Activated T-helper 1 cell treated with anti-CD3 and anti-CD28 coated beads, Interleukin-12 subunit alpha, Interleukin-12 subunit beta, Interleukin-2, Interleukin-4 antibody, amounts not matched to agents 30 ng/mL and 10 ng/mL and 1 ng/mL, durations not matched to agents 14 hours and 24 hours and 36 hours (primary cell): Measurements from ENCODE around the gene LGSN. TPM values are rescaled to one million over a fixed set of nuclear protein-coding genes. Genes with fewer than 3 reads are reported as not detected.
"Not testable (repeated sequence)": the region's sequence is repeated elsewhere in the genome, so short reads cannot be mapped to it uniquely, and the experiment has no call there.

Source experiments
- DNase-seq: peaks from one replicate; pipeline ENCODE4 v3.0.0; 2021; ENCODE audit warnings: low spot score
- H3K27ac Mint-ChIP-seq: one replicate; pipeline ENCODE4 v1.8.0; 2021; ENCODE audit warnings: mild to moderate bottlenecking, mixed read lengths
- H3K27me3 Mint-ChIP-seq: one replicate; pipeline ENCODE4 v1.8.0; 2022; ENCODE audit warnings: mild to moderate bottlenecking, moderate library complexity, mixed read lengths; ENCODE audit not compliant: insufficient read depth
- H3K36me3 Mint-ChIP-seq: one replicate; pipeline ENCODE4 v1.8.0; 2021; ENCODE audit warnings: low read depth, mixed read lengths
- H3K4me1 Mint-ChIP-seq: one replicate; pipeline ENCODE4 v1.8.0; 2021; ENCODE audit warnings: low read depth, mixed read lengths
- H3K4me3 Mint-ChIP-seq: one replicate; pipeline ENCODE4 v1.8.0; 2021; ENCODE audit warnings: mild to moderate bottlenecking, moderate library complexity, mixed read lengths
- H3K9me3 Mint-ChIP-seq: one replicate; pipeline ENCODE4 v1.8.0; 2021; ENCODE audit warnings: mixed read lengths
- intact Hi-C: fragments of 100-400 bp; cut with micrococcal nuclease; formaldehyde crosslinking; loops from one replicate; pipeline ENCODE4 v1.15.1; 2024
- total RNA-seq: library from RNA; stranded (reverse); gene quantifications from 2 replicates; pipeline ENCODE4 v1.2.3, GENCODE V29; 2022

Gene LGSN, protein sequence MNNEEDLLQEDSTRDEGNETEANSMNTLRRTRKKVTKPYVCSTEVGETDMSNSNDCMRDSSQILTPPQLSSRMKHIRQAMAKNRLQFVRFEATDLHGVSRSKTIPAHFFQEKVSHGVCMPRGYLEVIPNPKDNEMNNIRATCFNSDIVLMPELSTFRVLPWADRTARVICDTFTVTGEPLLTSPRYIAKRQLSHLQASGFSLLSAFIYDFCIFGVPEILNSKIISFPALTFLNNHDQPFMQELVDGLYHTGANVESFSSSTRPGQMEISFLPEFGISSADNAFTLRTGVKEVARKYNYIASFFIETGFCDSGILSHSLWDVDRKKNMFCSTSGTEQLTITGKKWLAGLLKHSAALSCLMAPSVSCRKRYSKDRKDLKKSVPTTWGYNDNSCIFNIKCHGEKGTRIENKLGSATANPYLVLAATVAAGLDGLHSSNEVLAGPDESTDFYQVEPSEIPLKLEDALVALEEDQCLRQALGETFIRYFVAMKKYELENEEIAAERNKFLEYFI
- total RNA-seq: not detected in 2 replicates

DNA sequence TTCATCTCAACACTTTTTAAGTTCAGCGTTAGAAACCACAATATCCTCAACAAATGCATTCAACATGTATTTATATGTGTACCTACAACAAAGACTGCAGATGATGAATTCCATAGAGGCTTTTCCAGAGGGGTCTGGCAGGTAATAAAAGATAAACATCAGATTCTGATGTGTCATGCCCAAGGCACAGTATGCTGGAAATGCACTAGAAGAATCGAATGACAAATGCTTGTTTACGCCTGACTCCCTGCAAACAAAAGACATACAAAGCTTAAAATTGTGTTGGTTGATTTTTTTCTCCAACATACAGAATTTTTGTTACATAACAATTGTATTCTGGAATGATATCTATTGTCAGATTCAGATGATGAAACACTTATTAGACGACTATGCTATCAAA lies at the start of gene LGSN:
Gene LGSN (minus strand): TSS at position 45 of the 400 bp plus-strand sequence. CDS start 40 bp downstream, at position 5.
- Mint-ChIP-seq H3K9me3 (no peaks in the 10 kb centered on the region), H3K36me3 (no peaks in the 10 kb centered on the region), H3K4me3 (no peak within 1 kb of the TSS), H3K27ac (no peak within 1 kb of the TSS), H3K27me3 (peaks cover 4% of the 10 kb centered on the region), H3K4me1 (no peaks in the 10 kb centered on the region)
- DNase-seq: no peak
- intact Hi-C loops: no loop called here

DNA sequence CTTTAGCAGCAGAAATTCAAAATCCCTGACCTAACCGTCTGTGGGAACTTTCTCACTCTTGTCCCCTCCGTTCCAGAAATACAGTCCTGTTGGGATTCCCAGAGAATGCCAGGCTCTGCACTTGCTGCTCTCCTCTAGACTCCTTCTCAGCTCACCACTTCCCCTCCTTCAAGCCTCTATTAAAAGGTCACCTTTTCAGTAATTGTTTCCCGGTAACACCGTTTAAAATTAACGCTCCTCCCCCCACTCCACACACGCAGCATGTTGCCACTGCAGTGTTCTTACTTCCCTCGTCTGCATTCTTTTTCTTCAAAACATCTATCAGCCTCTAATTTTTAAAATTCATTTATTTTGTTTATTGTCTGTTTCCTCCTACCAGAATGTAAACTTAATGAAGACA lies 48.6 kb upstream of the LGSN start:
- Mint-ChIP-seq H3K36me3 (no peaks in the 10 kb centered on the region), H3K4me3 (no peak overlapping the region), H3K27me3 (peaks cover 2% of the 10 kb centered on the region), H3K4me1 (no peaks in the 10 kb centered on the region), H3K9me3 (peaks cover 8% of the 10 kb centered on the region), H3K27ac (no peak overlapping the region)
- intact Hi-C loops: no loop called here
- DNase-seq: no peak

DNA sequence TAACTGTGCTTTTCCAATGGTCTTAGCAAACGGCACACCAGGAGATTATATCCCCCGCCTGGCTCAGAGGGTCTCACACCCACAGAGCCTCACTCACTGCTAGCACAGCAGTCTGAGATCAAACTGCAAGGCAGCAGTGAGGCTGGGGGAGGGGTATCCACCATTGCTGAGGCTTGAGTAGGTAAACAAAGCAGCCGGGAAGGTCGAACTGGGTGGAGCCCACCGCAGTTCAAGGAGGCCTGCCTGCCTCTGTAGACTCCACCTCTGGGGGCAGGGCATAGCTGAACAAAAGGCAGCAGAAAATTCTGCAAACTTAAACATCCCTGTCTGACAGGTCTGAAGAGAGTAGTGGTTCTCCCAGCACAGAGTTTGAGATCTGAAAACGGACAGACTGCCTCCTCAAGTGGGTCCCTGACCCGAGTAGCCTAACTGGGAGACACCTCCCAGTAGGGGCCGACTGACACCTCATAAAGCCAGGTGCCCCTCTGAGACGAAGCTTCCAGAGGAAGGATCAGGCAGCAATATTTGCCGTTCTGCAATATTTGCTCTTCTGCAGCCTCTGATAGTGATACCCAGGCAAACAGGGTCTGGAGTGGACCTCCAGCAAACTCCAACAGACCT lies 42.8 kb upstream of the LGSN start:
- H3K4me1 Mint-ChIP-seq, H3K9me3 Mint-ChIP-seq, H3K27ac Mint-ChIP-seq, intact Hi-C loops, H3K4me3 Mint-ChIP-seq, H3K36me3 Mint-ChIP-seq, H3K27me3 Mint-ChIP-seq, DNase-seq: not testable (repeated sequence)

DNA sequence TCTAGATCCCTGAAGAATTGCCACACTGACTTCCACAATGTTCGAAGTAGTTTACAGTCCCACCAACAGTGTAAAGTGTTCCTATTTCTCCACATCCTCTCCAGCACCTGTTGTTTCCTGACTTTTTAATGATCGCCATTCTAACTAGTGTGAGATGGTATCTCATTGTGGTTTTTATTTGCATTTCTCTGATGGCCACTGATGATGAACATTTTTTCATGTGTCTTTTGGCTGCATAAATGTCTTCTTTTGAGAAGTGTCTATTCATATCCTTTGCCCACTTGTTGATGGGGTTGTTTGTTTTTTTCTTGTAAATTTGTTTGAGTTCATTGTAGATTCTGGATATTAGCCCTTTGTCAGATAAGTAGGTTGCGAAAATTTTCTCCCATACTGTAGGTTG lies 37.6 kb upstream of the LGSN start:
- H3K4me1 Mint-ChIP-seq, H3K9me3 Mint-ChIP-seq, H3K4me3 Mint-ChIP-seq, H3K27ac Mint-ChIP-seq, H3K36me3 Mint-ChIP-seq, DNase-seq, intact Hi-C loops, H3K27me3 Mint-ChIP-seq: not testable (repeated sequence)

DNA sequence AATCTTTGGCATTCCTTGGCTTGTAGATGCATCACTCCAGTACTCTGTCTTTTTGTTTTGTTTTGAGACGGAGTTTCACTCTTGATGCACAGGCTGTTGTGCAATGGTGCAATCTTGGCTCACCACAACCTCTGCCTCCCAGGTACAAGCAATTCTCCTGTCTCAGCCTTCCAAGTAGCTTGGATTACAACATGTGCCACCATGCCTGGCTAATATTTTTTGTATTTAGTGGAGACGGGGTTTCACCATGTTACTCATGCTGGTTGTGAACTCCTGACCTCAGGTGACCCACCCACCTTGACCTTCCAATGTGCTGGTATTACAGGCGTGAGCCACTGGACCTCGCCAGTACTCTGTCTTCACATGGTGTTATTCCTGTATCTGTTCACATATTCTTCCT lies 35.8 kb upstream of the LGSN start:
- no peak overlapping the region for H3K27ac Mint-ChIP-seq
- peaks cover 4% of the 10 kb centered on the region for H3K27me3 Mint-ChIP-seq
- peaks cover 6% of the 10 kb centered on the region for H3K9me3 Mint-ChIP-seq
- H3K4me3 Mint-ChIP-seq: no peak overlapping the region
- intact Hi-C loops: no loop called here
- no peaks in the 10 kb centered on the region for H3K36me3 Mint-ChIP-seq
- H3K4me1 Mint-ChIP-seq: peaks cover 15% of the 10 kb centered on the region
- DNase-seq: no peak

DNA sequence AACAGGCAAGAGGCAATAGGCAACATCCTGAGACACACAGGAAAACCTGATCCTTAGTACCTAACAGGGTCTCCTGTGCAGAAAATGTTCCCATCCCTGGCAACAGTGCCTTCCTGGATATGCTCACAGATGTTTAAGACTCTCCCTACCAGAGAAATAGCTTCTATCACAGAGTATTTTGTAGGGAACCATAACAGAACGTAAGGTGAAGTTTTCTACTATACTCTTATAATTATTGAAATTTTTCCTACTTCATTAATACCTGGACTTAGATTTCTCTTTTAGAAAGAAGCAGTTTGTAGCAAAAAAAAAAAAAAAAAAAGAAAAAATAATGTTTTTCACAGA lies 33.5 kb upstream of the LGSN start:
- Mint-ChIP-seq H3K36me3 (no peaks in the 10 kb centered on the region), H3K27me3 (peaks cover 6% of the 10 kb centered on the region), H3K27ac (no peak overlapping the region), H3K4me1 (peaks cover 15% of the 10 kb centered on the region), H3K4me3 (no peak overlapping the region), H3K9me3 (peaks cover 6% of the 10 kb centered on the region)
- no peak for DNase-seq
- intact Hi-C loops: no loop called here

DNA sequence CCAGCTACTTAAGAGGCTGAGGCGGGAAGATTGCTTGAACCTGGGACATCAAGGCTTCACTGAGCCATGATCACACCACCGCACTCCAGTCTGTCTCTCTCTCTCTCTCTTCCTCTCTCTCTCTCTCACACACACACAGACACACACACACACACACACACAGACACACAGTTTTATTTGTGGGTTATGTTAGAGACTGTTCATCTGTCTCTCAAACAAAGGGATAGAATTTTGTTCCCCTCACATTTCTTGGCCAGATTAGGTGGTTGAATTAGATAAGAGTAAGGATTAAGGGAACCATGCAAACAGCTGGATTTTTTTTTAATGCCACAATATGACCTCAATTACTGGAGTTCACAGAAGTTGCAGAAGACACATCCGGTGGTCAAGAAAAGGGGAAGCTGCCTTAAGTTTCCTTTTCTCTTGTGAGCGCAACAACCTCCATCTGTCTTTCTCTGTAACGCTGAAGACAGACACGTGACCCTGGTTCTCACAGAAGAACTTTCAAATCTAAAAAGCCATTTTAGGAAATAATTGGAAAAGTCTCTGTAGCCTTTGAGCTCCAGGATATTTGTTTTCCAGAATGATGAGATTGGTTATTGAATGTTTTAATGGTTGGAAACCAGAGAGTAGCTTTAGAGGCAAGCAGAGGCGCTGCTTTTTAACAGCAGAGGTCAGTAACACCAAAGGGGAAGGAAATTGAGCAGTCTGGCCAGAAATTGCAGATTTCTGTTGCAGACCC lies 32.9 kb upstream of the LGSN start:
- Mint-ChIP-seq H3K4me1 (peaks cover 15% of the 10 kb centered on the region), H3K9me3 (peaks cover 6% of the 10 kb centered on the region), H3K27ac (no peak overlapping the region), H3K36me3 (no peaks in the 10 kb centered on the region), H3K4me3 (peak overlapping the region; percentile 41), H3K27me3 (peaks cover 6% of the 10 kb centered on the region)
- DNase-seq: no peak
- intact Hi-C loops: loop anchor here (1.0 kb wide), 3 partner anchors 220 to 412 kb away; partner anchors contain the start of genes LOC128125822 and PTP4A1

DNA sequence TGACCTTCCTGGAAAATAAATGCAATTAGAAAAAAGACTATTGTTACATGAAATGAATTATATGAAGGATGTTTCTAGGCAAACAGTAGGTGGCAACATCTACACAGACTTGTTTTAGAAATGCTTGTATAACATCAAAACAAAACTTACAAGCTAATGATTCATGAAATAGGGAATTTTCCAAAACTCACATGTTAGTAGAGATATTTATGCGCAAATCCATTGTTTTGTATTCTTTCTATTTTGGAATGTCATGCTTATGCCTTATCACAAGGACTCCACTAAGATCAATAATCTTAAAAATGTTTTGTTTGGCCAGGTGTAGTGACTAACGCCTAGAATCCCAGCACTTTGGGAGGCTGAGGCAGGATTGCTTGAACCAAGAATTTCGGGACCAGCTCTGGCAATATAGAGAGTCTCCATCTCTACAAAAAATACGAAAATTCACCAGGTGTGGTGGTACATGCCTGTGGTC lies 32.3 kb upstream of the LGSN start:
- intact Hi-C loops: loop anchor here (1.0 kb wide), 3 partner anchors 220 to 412 kb away; partner anchors contain the start of genes LOC128125822 and PTP4A1
- DNase-seq: no peak
- peak overlapping the region; percentile 41 for H3K4me3 Mint-ChIP-seq
- H3K9me3 Mint-ChIP-seq: peaks cover 6% of the 10 kb centered on the region
- H3K27me3 Mint-ChIP-seq: peaks cover 6% of the 10 kb centered on the region
- no peak overlapping the region for H3K27ac Mint-ChIP-seq
- H3K36me3 Mint-ChIP-seq: no peaks in the 10 kb centered on the region
- H3K4me1 Mint-ChIP-seq: peaks cover 15% of the 10 kb centered on the region

DNA sequence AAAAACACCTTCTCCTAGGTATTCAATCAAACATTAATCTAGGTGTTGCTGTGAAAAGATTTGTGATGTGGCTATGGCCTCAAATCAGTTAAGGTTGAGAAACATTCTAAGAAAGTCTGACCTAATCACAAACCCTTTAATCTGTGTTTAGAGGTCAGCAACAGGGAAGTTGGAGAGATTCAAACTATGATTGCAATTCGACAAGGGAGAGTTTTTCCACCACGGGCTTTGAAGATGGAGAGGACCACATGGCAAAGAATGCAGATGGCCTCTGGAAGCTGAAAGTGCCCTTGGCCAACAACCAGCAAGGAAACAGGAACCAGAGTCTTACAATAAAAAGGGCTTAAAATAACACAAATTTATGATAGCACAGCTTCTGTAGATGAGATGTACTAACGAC lies 29.6 kb upstream of the LGSN start:
- intact Hi-C loops: no loop called here
- H3K4me1 Mint-ChIP-seq: peaks cover 15% of the 10 kb centered on the region
- no peak for DNase-seq
- H3K4me3 Mint-ChIP-seq: no peak overlapping the region
- peaks cover 4% of the 10 kb centered on the region for H3K27me3 Mint-ChIP-seq
- no peaks in the 10 kb centered on the region for H3K9me3 Mint-ChIP-seq
- H3K36me3 Mint-ChIP-seq: no peaks in the 10 kb centered on the region
- H3K27ac Mint-ChIP-seq: no peak overlapping the region

DNA sequence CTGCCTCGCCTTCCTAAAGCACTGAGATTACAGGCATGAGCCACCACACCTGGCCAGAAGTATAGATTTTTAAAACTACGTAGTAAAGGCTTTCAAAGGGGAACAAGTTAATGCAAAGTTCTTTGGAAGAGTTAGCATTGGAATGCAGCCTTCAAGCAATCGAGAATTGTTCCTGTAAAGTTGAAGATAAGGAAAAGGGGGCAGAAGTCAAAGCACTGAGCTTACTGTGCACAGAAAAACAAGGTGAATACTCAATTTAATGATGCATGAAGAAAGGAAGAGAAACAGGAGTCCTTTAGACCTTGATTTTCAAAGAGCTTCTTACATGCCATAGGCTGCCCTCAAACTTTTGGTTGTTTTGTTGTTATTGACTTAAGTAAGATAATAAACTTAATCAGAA lies 29.1 kb upstream of the LGSN start:
- Mint-ChIP-seq H3K4me1 (peaks cover 15% of the 10 kb centered on the region), H3K9me3 (no peaks in the 10 kb centered on the region), H3K36me3 (no peaks in the 10 kb centered on the region), H3K27me3 (peaks cover 2% of the 10 kb centered on the region), H3K4me3 (no peak overlapping the region), H3K27ac (no peak overlapping the region)
- DNase-seq: no peak
- intact Hi-C loops: no loop called here

DNA sequence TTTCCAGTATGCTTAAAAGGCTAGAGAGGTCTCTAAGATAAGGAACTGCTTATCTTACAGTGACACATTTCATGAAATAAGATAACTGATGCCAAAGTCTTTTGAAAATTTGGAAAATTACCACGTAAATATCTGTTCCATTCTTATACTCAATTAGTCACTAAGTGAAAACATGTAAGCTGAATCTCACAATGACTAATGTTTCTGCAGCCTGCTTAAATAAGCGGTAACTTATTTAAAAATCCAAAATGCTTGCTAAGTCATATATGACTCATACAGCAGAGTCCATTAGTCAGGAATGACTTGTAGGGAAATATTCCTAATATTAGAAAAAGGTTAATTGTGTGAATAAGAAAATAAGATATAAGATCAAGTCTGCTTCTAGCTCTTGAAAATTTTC lies 27.8 kb upstream of the LGSN start:
- H3K4me3 Mint-ChIP-seq: no peak overlapping the region
- peaks cover 2% of the 10 kb centered on the region for H3K27me3 Mint-ChIP-seq
- no peaks in the 10 kb centered on the region for H3K9me3 Mint-ChIP-seq
- H3K27ac Mint-ChIP-seq: no peak overlapping the region
- DNase-seq: no peak
- intact Hi-C loops: no loop called here
- no peaks in the 10 kb centered on the region for H3K36me3 Mint-ChIP-seq
- H3K4me1 Mint-ChIP-seq: peaks cover 9% of the 10 kb centered on the region

DNA sequence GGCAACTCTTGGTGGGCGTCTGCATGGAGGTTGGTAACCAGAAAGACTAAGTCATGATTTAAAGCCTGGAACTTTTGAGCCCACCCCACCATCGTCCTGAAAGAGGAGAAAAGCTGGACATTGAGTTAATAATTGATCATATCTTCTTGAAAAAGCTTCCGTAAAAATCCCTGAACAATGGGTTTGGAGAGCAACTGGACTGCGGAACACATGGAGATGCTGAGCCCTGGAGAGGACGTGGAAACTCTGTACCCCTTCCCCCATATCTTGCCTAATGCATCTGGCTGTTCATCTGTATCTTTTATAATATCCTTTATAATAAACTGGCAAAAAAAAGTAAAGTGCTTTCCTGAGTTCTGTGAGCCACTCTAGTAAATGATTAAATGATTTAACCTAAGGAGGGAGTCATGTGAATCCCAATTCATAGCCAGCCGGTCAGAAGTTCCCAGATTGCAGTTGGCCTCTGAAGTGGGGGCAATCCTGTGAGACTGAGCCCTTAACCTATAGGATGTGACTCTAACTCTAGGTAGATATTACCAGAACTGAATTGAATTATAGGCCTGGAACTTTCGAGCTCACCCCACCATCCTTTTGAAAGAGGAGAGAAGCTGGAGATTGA lies 26.5 kb upstream of the LGSN start:
- no peak for DNase-seq
- intact Hi-C loops: no loop called here
- H3K36me3 Mint-ChIP-seq: no peaks in the 10 kb centered on the region
- peaks cover 2% of the 10 kb centered on the region for H3K27me3 Mint-ChIP-seq
- H3K9me3 Mint-ChIP-seq: no peaks in the 10 kb centered on the region
- H3K4me3 Mint-ChIP-seq: no peak overlapping the region
- no peaks in the 10 kb centered on the region for H3K4me1 Mint-ChIP-seq
- no peak overlapping the region for H3K27ac Mint-ChIP-seq
